Measurements from ENCODE around the gene TTC21A. TPM values are rescaled to one million over a fixed set of nuclear protein-coding genes. Genes with fewer than 3 reads are reported as not detected.

TTC21A gene
- total RNA-seq, 1 experiment from 2014 or later = 1.7 TPM

DNA sequence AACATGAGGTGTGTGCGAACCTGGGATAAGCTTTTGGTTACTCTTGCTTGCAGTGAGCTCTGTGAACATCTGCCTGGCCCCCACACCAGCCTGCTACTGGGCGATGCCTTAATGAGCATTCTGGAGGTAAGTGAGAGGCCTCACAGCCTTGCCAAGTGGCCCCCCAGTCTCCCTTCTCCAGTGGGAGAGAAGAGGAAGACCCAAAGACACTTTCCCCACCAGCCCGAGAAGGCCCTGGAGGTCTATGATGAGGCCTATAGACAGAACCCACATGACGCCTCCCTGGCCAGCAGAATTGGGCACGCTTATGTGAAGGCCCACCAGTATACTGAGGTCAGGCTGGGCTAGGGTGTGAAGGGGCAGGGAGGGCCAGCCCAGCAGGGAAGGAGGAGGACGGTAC is 22.5 kb downstream of the TTC21A start:
- Histone ChIP-seq H3K56ac (ENCODE audit: insufficient read length, low read depth, low read length) (no peak overlapping the region), H2BK20ac (ENCODE audit: low read depth, low read length, poor library complexity, severe bottlenecking) (no peak overlapping the region), H4K8ac (replicated peaks; ENCODE audit: insufficient read length, low read depth, low read length) (no peak overlapping the region), H3K4me2 (ENCODE audit: insufficient read depth, insufficient read length, low read length) (no peak overlapping the region), H4K5ac (ENCODE audit: insufficient read length, low read depth, low read length) (no peak overlapping the region), H4K91ac (ENCODE audit: insufficient read length, low read depth, low read length) (no peak overlapping the region), H3K79me2 (ENCODE audit: insufficient read depth, low read length) (no peaks in the 10 kb centered on the region), H3K14ac (ENCODE audit: insufficient read depth, low read length) (no peak overlapping the region), H2BK15ac (ENCODE audit: low read depth, low read length) (no peak overlapping the region), H3T11ph (ENCODE audit: low read length) (no peak overlapping the region), H3K18ac (ENCODE audit: insufficient read length, low read depth, low read length) (no peak overlapping the region), H3K9me3 (ENCODE audit: control insufficient read depth, low read depth, low read length) (no peaks in the 10 kb centered on the region), H3K4me1 (ENCODE audit: insufficient read depth, low read length) (no peaks in the 10 kb centered on the region; the same call in 1 of the 2 replicates), H3K27me3 (ENCODE audit: insufficient read depth, low read length) (no peaks in the 10 kb centered on the region), H4K20me1 (ENCODE audit: control insufficient read depth, insufficient read depth, insufficient read length) (peaks cover 2% of the 10 kb centered on the region), H3K23ac (ENCODE audit: insufficient read length, low read depth, low read length) (no peak overlapping the region), H2AK5ac (ENCODE audit: insufficient read length, low read length) (no peak overlapping the region), H3K9ac (ENCODE audit: extremely low read depth, insufficient read length, low read length) (no peak overlapping the region), H3K23me2 (ENCODE audit: insufficient read length, low read depth, low read length, poor library complexity, severe bottlenecking) (no peaks in the 10 kb centered on the region), H3K4ac (ENCODE audit: low read depth, low read length) (no peak overlapping the region), H2BK12ac (ENCODE audit: insufficient read length, low read depth, low read length) (no peak overlapping the region), H3K27ac (ENCODE audit: insufficient read length, low read depth, low read length) (no peak overlapping the region), H3K79me1 (ENCODE audit: insufficient read depth, low read depth, low read length, poor library complexity, severe bottlenecking) (no peaks in the 10 kb centered on the region), H2BK120ac (ENCODE audit: low read depth, low read length, poor library complexity, severe bottlenecking) (no peak overlapping the region), H2BK5ac (ENCODE audit: insufficient read length, low read length) (no peak overlapping the region), H2AFZ (ENCODE audit: low read length) (no peak overlapping the region)
- WGBS (ENCODE audit: extremely low coverage, insufficient read length, low lambda C conversion rate) = no CpG with 5 or more reads among the region's 6 CpGs
- H3K9me3 Mint-ChIP-seq = no peaks in the 10 kb centered on the region
- H3K4me1 Mint-ChIP-seq = peaks cover 10 to 15% of the 10 kb centered on the region in 2 experiments
- no peaks in the 10 kb centered on the region for H3K36me3 Mint-ChIP-seq (ENCODE audit: insufficient read depth in 1 of 3, low read depth in 3 of 3)
- H3K27me3 Mint-ChIP-seq (ENCODE audit: low read depth) = no peaks in the 10 kb centered on the region
- DNase-seq = no peak
- no peak overlapping the region for H3K27ac Mint-ChIP-seq
- TF ChIP-seq, protein P1, sequence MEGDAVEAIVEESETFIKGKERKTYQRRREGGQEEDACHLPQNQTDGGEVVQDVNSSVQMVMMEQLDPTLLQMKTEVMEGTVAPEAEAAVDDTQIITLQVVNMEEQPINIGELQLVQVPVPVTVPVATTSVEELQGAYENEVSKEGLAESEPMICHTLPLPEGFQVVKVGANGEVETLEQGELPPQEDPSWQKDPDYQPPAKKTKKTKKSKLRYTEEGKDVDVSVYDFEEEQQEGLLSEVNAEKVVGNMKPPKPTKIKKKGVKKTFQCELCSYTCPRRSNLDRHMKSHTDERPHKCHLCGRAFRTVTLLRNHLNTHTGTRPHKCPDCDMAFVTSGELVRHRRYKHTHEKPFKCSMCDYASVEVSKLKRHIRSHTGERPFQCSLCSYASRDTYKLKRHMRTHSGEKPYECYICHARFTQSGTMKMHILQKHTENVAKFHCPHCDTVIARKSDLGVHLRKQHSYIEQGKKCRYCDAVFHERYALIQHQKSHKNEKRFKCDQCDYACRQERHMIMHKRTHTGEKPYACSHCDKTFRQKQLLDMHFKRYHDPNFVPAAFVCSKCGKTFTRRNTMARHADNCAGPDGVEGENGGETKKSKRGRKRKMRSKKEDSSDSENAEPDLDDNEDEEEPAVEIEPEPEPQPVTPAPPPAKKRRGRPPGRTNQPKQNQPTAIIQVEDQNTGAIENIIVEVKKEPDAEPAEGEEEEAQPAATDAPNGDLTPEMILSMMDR (conservative IDR thresholded peaks at IDR 0.05) = no peak
- H3K4me3 Mint-ChIP-seq = no peak overlapping the region
